Activated CD8-positive, alpha-beta memory T cell treated with anti-CD3 and anti-CD28 coated beads, Interleukin-2, amount 50 U/mL, for 4 hours (primary cell): ENCODE measurements around the gene PRR13.
A peak's percentile ranks its signal among the peaks of the same experiment; 100 is the strongest.
"Not testable (repeated sequence)": the region's sequence is repeated elsewhere in the genome, so short reads cannot be mapped to it uniquely, and the experiment has no call there.

Source experiments
- DNase-seq: peaks from one replicate; pipeline ENCODE4 v3.0.0-alpha.2; 2020

The PRR13 gene, protein sequence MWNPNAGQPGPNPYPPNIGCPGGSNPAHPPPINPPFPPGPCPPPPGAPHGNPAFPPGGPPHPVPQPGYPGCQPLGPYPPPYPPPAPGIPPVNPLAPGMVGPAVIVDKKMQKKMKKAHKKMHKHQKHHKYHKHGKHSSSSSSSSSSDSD

DNA sequence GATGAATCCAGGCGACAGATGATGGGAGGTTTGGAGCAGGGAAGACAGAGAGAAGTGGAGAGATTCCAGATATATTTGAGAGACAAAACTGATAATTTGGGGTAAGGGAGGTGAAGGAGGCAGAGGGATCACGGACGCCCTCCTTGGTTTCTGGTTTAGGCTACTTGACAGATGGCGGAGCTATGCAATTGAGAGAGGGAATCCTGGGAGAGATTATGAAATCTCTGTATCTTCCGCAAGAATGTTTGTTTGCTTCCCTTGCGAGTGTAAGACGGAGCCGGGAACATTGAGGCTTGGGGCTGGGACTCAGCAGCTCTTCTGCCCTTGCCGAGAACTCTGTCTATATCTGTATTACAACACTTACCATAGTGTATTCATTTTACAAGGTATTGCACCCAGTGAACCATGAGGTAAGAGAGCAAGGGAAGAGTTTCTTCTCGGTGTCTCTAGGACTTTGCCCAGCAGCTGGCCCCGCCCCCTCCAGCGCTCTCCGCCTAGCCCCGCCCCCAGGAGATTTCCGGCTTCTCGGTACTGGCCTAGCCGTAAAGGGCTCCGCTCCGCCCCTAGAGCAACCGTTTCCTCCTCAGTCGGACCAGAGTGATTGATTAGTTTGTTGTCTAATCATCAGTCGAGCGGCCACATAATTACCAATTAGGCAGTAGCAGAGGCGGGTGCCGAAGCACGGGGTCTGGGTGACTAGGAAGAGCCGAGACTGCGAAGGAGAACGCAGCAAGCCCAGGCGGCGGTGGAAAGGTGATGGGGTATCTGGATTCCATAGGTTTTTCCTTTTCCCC lies at the start of gene PRR13:
TSS of gene PRR13 (plus strand) at position 695 of the 794 bp plus-strand sequence. CDS start 981 bp downstream, outside the sequence.
- DNase-seq, result peak; percentile 98

DNA sequence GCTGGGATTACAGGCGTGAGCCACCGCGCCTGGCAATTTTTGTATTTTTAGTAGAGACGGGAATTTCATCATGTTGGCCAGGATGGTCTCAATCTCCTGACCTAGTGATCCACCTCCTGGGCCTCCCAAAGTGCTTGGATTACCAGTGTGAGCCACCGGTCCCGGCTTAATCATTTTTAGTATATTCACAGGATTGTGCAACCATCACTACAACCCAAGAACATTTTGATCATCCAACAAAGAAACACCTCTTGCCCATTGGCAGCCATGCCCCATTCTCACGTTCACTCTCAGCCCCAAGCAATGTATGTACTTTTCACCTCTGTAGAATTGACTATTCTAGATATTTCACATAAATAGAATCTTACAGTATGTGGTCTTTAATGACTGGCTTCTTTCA lies 41.6 kb upstream of the PRR13 start:
- no peak for DNase-seq

DNA sequence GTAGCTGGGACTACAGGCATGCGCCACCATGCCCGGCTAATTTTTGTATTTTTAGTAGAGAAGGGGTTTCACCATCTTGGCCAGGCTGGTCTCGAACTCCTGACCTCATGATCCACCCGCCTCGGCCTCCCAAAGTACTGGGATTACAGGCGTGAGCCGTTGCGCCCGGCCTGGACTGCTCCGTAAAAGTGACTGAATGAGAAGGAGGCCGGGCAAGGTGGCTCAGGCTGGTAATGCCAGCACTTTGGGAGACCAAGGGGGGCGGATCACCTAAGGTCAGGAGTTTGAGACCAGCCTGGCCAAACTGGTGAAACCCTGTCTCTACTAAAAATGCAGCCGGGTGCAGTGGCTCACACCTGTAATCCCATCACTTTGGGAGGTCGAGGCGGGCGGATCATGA lies 39.2 kb upstream of the PRR13 start:
- DNase-seq, result not testable (repeated sequence)

DNA sequence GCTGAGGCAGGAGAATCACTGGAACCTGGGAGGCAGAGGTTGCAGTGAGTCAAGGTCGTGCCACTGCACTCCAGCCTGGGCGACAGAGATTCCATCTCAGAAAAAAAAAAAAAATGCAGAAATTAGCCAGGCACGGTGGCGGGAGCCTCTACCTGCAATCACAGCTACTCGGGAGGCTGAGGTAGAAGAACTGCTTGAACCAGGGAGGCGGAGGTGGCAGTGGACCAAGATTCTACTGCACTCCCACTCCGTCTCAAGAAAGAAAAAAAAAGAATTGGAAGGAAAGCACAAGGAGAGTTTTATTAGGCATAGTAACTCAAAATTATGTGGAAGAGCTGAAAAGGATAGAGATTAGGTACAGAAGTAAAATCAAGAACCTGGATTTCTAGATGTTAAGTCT lies 38.7 kb upstream of the PRR13 start:
- DNase-seq, result no peak

DNA sequence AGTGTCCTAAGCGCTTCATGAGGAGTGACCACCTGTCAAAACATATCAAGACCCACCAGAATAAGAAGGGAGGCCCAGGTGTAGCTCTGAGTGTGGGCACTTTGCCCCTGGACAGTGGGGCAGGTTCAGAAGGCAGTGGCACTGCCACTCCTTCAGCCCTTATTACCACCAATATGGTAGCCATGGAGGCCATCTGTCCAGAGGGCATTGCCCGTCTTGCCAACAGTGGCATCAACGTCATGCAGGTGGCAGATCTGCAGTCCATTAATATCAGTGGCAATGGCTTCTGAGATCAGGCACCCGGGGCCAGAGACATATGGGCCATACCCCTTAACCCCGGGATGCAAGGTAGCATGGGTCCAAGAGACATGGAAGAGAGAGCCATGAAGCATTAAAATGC lies 30.6 kb upstream of the PRR13 start:
- DNase-seq, result no peak

DNA sequence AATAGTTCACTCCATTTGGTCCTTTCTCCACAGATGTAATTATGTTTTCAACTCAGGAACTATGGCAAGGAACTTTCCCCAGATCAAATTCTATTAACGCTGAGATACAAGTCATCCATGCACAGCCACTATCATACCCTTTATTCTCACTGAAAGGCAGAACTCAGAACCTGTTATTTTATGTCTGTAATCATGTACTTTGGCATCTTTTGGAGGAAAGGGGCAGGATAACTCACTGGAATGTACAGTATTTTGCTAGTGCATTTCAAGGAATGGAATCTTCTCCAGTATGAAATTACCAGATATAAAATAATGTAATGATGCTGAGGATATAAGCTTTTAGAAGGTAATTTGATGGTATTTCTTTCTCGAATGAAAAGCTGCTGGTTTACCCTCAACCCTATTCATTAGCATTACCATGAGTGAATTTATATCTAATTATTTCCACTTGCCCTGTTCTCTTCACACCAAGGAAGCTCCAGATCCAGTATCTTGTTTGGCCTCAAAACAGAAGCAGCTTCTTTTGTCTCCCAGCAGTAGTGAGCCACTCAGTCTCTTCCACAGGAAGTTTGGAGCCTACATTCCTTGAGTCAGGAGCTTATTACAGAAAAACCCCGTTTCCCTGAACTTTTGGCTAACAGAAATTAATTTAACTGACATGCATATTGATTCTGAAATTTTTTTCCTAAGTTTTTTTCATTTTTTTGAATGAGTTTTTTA lies 27.9 kb upstream of the PRR13 start:
- DNase-seq, result no peak

DNA sequence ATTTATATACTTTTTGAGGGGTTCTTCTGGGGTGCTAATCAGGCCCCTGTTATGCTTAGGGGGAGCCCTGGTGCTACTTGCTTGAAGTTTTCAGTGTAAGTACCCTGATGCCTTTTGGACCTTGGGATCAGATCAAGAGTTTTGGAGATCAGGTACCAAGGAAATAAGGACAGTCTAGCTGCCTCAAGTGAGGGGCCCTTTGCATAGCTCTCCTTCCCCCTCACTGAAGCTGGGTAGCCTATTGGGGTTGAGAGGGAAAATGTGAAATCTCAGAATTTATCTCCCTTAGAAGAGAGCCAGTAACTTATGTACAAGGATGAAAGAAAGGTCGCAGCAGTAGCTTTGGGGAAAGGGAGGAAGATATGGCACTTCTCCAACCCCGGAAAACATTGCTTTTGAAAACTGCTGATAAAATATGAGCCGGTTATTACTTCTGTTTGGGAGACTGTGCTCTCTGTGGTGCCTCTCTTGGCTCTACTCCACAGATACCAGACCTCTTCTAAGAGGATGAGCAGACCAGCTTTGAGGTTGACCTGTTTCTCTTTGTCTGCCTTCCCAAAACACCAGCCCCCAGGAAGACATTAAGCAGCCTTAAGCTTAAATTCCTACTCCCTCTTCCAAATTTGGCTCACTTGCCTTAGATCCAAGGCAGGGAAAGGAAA lies 26.6 kb upstream of the PRR13 start:
- no peak for DNase-seq

DNA sequence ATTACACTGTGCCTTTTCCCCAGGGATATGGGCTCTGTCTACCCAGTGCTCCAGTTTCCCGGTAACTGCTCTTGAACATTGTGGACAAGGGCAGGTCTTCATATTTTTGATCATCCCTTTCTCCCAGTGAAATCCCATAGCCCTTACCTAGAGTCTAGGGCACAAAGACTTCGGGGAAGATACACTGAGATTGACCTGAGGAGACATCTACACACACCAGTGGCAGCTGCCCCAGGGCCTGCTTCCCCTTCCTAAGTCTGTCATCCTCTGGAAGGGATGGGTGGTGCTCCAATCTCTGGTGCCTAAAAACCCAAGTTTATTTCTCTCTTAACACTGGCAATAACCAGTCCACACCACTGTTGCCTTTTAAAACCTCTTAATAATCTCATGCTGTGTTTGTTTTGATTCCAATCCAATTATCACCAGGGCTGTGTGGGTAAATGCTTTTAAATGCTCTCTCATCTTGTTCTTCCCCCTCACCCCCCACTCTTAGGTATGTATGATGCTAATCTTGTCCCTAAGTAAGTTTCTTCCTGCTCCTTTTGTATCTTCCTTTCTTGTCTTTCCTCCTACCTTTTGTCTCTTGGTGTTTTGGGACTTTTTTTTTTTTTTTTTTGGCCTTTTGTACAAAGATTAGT lies 25.7 kb upstream of the PRR13 start:
- DNase-seq, result not testable (repeated sequence)

DNA sequence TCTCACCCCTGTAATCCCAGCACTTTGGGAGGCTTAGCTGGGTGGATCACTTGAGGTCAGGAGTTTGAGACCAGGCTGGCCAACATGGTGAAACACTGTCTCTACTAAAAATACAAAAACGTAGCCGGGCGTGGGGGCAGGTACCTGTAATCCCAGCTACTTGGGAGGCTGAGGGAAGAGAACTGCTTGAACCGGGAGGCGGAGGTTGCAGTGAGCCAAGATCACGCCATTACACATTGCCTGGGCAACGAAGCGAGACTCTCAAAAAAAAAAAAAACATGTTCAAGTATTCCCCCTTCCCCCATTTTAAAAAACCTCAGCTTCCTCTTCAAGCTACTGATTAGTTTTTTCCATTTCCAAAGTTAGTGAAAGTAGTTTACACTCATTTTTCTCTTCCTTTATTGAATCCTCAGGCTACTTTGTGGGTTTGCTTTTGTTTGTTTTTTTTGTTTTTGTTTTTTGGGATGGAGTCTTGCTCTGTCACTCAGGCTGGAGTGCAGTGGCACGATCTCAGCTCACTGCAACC lies 24.2 kb upstream of the PRR13 start:
- not testable (repeated sequence) for DNase-seq

DNA sequence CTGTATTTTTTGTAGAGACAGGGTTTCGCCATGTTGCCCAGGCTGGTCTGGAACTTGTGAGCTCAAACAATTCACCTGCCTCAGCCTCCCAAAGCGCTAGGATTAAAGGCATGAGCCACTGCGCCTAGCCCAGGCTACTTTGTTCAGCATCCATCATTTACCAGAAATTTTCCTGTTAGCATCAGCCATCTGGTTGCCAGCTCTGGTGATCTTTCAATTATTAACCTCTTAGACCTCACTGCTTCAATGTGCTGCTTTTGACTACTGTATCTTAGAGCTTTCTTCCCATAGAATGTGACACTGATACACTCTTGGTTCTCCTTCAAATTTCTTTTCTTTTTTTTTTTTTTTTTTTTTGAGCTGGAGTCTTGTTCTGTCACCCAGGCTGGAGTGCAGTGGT lies 23.3 kb upstream of the PRR13 start:
- no peak for DNase-seq

DNA sequence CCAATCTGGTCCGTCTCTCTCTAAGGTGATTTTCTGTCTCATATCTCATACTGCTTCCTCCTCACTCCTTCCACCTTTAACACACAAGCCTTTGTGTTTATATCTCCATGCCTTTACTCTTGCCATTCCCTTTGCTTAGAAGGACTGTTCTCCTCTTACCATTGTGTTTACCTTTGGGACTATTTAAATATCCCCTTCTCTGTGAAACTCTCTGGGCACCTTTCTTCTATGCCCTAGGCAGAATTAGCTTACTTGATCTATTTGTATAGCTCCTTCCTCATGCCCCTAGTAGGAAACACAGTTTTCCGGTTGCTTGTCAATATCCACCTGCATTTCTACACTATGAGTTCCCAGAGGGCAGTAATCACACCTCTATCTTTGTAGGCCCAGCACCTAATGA lies 21.8 kb upstream of the PRR13 start:
- no peak for DNase-seq

DNA sequence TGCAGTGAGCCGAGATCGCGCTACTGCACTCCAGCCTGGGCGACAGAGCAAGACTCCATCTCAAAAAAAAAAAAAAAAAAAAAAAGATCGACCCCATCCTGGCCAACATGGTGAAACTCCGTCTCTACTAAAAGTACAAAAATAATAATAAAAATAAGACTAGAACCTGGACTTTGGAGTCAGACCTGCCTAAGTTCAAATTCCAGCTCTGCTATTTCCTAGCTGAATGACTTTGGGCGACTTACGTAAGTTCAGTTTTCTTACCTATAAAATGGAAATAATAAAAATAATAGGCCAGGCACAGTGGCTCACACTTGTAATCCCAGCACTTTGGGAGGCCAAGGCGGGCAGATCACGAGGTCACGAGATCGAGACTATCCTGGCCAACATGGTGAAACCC lies 19.3 kb upstream of the PRR13 start:
- DNase-seq, result not testable (repeated sequence)

DNA sequence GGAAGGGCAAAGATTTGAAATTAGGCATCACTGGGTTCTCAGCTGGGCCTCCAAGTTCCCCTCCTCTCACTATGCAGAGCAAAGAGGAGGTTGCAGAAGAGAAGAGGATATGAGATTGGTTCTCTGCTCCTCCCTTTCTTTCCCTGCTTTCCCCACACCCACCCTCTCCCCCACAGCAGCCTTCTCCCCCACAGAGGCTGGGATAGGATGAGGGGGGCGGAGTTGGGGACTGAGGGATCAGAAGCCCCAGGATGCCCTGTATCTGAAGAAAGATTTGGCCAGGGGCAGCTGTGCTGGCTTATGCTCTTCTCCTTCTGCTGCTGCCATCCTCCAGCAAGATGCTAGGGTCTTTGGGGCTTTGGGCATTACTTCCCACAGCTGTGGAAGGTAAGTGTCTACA lies 17.9 kb upstream of the PRR13 start, which contains the start of gene AMHR2:
TSS of gene AMHR2 (plus strand) at position 259 of the 400 bp plus-strand sequence. CDS start at position 339, 80 bp downstream.
- no peak for DNase-seq

DNA sequence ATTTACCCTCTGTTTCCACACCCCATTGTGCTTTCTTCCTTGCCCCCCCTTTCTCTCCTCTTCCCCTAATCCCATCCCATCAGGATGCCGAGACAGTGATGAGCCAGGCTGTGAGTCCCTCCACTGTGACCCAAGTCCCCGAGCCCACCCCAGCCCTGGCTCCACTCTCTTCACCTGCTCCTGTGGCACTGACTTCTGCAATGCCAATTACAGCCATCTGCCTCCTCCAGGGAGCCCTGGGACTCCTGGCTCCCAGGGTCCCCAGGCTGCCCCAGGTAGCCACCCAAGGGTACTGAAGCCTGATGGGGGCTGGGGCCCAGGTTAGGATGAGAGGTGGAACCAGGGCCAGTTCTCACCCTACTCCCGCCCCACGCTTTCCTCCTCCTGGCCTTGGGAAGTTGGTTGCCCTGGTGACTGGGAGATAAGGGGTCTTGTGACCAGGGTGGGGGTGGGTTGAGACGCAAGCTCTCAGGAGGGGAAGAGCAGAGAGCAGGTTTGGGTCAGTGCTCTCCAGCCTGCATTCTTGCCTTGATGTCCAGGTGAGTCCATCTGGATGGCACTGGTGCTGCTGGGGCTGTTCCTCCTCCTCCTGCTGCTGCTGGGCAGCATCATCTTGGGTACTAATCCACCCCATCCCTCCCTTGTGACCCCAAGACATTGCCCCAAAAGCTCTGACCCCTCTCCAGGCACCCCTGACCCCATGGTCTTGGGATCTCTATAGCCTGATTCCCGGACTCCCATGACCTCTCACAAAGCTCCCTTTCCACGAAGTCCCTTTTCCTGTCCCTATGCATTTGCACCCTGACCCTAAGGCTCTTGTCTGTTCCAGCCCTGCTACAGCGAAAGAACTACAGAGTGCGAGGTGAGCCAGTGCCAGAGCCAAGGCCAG lies 16.7 kb upstream of the PRR13 start:
- DNase-seq, result no peak

DNA sequence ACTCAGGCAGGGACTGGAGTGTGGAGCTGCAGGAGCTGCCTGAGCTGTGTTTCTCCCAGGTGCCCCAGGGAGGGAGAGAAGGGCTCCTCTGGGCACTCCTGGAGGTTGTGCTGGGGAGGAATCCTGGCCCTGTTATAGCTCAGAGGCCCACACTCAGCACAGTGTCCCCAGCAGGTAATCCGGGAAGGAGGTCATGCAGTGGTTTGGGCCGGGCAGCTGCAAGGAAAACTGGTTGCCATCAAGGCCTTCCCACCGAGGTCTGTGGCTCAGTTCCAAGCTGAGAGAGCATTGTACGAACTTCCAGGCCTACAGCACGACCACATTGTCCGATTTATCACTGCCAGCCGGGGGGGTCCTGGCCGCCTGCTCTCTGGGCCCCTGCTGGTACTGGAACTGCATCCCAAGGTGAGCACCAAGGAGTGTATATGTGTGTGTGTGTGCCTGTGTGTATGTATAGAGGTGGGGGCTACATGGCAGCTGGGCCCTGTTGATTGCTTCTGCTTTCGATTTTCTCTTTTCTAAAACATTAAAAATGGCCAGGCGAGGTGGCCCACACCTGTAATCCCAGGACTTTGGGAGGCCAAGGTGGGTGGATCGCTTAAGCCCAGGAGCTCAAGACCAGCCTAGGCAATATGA lies 15.9 kb upstream of the PRR13 start:
- DNase-seq, result no peak

DNA sequence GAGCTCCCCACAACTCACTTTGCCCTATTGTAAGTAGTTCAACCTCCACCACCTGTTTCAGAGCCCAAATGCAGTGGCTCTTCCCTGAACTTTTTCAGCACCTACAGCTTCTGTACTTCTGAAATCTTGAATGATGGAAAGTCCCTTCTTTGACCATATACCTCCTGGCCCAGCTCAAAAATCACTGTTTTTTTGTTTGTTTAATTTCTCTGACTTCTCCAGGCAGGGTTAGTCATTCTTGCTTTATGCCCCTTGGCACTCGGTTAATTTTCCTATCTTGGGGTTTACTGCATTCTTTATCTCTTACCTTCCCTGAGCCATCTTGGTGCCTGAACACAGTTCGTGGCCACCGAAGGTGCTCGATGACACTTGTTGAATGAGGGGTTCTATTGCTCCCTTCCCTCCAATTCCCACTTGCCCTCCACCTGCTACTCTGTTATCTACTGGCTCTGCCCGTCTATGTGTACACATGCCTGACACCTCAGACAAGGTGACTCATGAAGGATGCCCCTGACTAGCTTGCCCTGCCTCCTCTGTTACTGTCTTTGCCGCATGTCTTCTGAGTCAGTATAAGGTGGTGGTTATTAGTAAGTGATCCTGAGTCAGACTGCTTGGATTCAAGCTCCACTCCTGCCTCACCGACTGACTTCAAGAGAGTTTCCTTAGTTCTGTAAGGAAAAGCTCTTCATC lies 13.5 kb upstream of the PRR13 start:
- no peak for DNase-seq

DNA sequence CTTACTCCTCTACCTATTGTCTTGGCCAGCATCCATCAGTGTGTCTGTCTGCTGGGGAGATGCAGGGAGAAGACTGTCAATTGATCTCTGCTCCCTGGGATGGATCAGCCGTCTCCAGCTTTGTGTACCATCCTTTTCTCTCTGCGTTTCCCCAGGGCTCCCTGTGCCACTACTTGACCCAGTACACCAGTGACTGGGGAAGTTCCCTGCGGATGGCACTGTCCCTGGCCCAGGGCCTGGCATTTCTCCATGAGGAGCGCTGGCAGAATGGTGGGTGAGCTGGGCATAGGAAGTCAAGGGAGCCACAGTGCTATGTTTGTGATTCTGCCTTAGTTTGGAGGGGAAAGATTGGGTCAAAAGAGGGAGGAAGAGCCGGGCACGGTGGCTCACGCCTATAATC lies 12.8 kb upstream of the PRR13 start:
- DNase-seq, result no peak

DNA sequence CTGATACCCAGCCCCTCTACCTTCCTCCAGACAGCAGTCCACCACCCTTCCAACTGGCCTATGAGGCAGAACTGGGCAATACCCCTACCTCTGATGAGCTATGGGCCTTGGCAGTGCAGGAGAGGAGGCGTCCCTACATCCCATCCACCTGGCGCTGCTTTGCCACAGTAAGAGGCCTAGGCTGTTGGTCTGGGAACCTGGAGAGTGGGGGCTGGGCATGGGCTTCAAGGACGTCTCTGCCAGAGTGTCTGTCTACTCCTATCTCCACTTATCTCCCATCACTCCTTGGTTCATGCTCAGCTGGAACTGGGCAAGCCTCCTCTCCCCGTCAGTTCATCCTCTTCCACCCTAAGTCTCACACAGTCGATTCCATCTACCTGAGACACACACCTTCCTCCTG lies 11.4 kb upstream of the PRR13 start:
- no peak for DNase-seq

DNA sequence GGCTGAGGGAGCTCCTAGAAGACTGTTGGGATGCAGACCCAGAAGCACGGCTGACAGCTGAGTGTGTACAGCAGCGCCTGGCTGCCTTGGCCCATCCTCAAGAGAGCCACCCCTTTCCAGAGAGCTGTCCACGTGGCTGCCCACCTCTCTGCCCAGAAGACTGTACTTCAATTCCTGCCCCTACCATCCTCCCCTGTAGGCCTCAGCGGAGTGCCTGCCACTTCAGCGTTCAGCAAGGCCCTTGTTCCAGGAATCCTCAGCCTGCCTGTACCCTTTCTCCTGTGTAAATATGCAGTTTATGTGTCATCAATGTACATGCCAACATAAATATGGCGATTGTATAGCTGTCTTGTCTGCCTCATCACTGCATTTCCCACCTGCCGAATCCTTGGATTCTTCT lies 10.3 kb upstream of the PRR13 start:
- DNase-seq, result no peak

DNA sequence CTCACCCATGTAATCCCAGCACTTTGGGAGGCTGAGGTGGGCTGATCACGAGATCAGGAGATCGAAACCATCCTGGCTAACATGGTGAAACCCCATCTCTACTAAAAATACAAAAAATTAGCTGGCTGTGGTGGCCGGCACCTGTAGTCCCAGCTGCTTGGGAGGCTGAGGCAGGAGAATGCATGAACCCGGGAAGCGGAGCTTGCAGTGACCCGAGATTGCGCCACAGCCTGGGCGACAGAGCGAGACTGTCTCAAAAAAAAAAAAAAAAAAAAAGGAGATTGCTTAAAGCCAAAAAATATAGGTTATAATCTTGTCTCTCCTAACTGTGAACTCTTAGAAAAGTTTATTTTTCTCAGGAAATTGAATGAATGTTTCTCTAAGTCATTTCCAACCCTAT lies 6.2 kb upstream of the PRR13 start:
- DNase-seq, result not testable (repeated sequence)
